H1 (cell line): Measurements from ENCODE around the gene FOXN1. TPM values are rescaled to one million over a fixed set of nuclear protein-coding genes. Genes with fewer than 3 reads are reported as not detected.

ENCODE experiments used
- CTCF ChIA-PET: fragments of 300-600 bp; sonication (Branson Sonifier 250); formaldehyde crosslinking; loops from one replicate; lab custom pipeline; 2021; ENCODE audit not compliant: partially characterized antibody; lab: Charles Lee
- POLR2A ChIA-PET: fragments of 300-600 bp; sonication (Branson Sonifier 250); formaldehyde crosslinking; loops from one replicate; lab custom pipeline; 2021; ENCODE audit warnings: inconsistent platforms; ENCODE audit not compliant: partially characterized antibody; lab: Charles Lee
- DNase-seq, 2 experiments: peaks; one replicate each; pipeline versions ENCODE4 v3.0.0 to v3.0.0-alpha.2; 2010 to 2022; ENCODE audit warnings: low spot score in 2 of 2, low read depth in 1 of 2, mixed read lengths in 1 of 2
- FAIRE-seq: peaks from 2 replicates; lab custom pipeline; 2011; peaks lifted over from hg19 to GRCh38; lab: Jason Lieb, UNC
- H2AFZ ChIP-seq: 2 replicates; pipeline ENCODE4 v1.8.1; 2012; ENCODE audit warnings: low read length, inconsistent platforms
- H2AK5ac ChIP-seq: 2 replicates; pipeline ENCODE4 v1.6.1; 2013; ENCODE audit warnings: low read depth, low read length
- H2BK120ac ChIP-seq: replicated peaks from 2 replicates; pipeline ENCODE3; 2013; ENCODE audit warnings: low read depth, low read length, inconsistent platforms
- H2BK12ac ChIP-seq: 2 replicates; pipeline ENCODE4 v1.6.1; 2013; ENCODE audit warnings: low read depth, low read length
- H2BK15ac ChIP-seq: 2 replicates; pipeline ENCODE4 v1.6.1; 2013; ENCODE audit warnings: low read length
- H2BK20ac ChIP-seq: 2 replicates; pipeline ENCODE4 v1.6.1; 2013; ENCODE audit warnings: low read length
- H2BK5ac ChIP-seq: 2 replicates; pipeline ENCODE4 v1.6.1; 2013; ENCODE audit warnings: low read depth, low read length
- H3K14ac ChIP-seq: 2 replicates; pipeline ENCODE4 v1.6.1; 2013; ENCODE audit warnings: inconsistent platforms; ENCODE audit not compliant: insufficient read length
- H3K18ac ChIP-seq: 2 replicates; pipeline ENCODE4 v1.6.1; 2013; ENCODE audit warnings: low read length; ENCODE audit errors: extremely low read depth
- H3K23ac ChIP-seq: 2 replicates; pipeline ENCODE4 v1.6.1; 2013; ENCODE audit warnings: inconsistent platforms; ENCODE audit not compliant: insufficient read length
- H3K23me2 ChIP-seq: 2 replicates; pipeline ENCODE4 v1.6.1; 2013; ENCODE audit warnings: low read depth, low read length
- H3K27ac ChIP-seq: 2 replicates; pipeline ENCODE4 v1.6.1; 2011; ENCODE audit warnings: low read depth, low read length, inconsistent platforms
- H3K27me3 ChIP-seq, 4 experiments: replicated peaks in 1 of 4; 1 replicate in 1 of 4; 2 replicates in 3 of 4; pipeline versions ENCODE4 v1.6.1 to v1.8.1; 2011 to 2013; ENCODE audit warnings: low read length in 3 of 4, mild to moderate bottlenecking in 3 of 4, inconsistent platforms in 2 of 4, mixed read lengths in 2 of 4, moderate library complexity in 1 of 4; ENCODE audit not compliant: control insufficient read depth in 3 of 4, insufficient read depth in 3 of 4; ENCODE audit errors: extremely low read depth in 1 of 4
- H3K36me3 ChIP-seq, 4 experiments: 2 replicates each; pipeline versions ENCODE4 v1.6.1 to v1.8.1; 2011 to 2013; ENCODE audit warnings: mild to moderate bottlenecking in 4 of 4, low read length in 3 of 4, moderate library complexity in 2 of 4, control low read depth in 1 of 4, inconsistent platforms in 1 of 4; ENCODE audit not compliant: insufficient read depth in 4 of 4, control insufficient read depth in 2 of 4
- H3K4ac ChIP-seq: replicated peaks from 2 replicates; pipeline ENCODE3; 2013; ENCODE audit warnings: low read length, low read depth, mixed read lengths, inconsistent platforms; ENCODE audit not compliant: insufficient read length
- H3K4me1 ChIP-seq, 4 experiments: replicated peaks in 1 of 4; 1 replicate in 1 of 4; 2 replicates in 3 of 4; pipeline versions ENCODE4 v1.6.1 to v1.8.1; 2011 to 2013; ENCODE audit warnings: low read length in 3 of 4, inconsistent platforms in 2 of 4, mixed read lengths in 1 of 4; ENCODE audit not compliant: insufficient read depth in 4 of 4, control insufficient read depth in 3 of 4
- H3K4me2 ChIP-seq, 2 experiments: 2 replicates each; pipeline versions ENCODE4 v1.6.1 to v1.8.1; 2011 to 2013; ENCODE audit warnings: low read depth in 2 of 2, low read length in 2 of 2, control low read depth in 1 of 2, inconsistent platforms in 1 of 2, mild to moderate bottlenecking in 1 of 2; ENCODE audit not compliant: insufficient read depth in 1 of 2
- H3K4me3 ChIP-seq, 4 experiments: fragments of 200-600, 300-600 bp in 1 of 4; sonication (generic), shearing (Covaris generic), sonication (Bioruptor Twin) in 1 of 4; 2 replicates each; pipeline versions ENCODE4 v1.5.1 to v1.8.1; 2011 to 2016; ENCODE audit warnings: low read length in 4 of 4, low read depth in 3 of 4, control low read depth in 2 of 4, inconsistent platforms in 2 of 4, mild to moderate bottlenecking in 2 of 4, mixed read lengths in 1 of 4, moderate library complexity in 1 of 4; ENCODE audit not compliant: insufficient read depth in 2 of 4; ENCODE audit errors: extremely low read depth in 1 of 4
- H3K56ac ChIP-seq: replicated peaks from 2 replicates; pipeline ENCODE3; 2013; ENCODE audit warnings: low read depth, mild to moderate bottlenecking, mixed read lengths, low read length, inconsistent platforms; ENCODE audit not compliant: insufficient read length
- H3K79me1 ChIP-seq: 2 replicates; pipeline ENCODE4 v1.6.1; 2013; ENCODE audit warnings: low read depth, low read length, control low read depth
- H3K79me2 ChIP-seq, 2 experiments: 2 replicates each; pipeline versions ENCODE4 v1.6.1 to v1.8.1; 2012 to 2013; ENCODE audit warnings: low read length in 2 of 2, mild to moderate bottlenecking in 2 of 2, inconsistent platforms in 1 of 2; ENCODE audit not compliant: insufficient read depth in 2 of 2, control insufficient read depth in 1 of 2
- H3K9ac ChIP-seq, 4 experiments: replicated peaks in 1 of 4; 1 replicate in 1 of 4; 2 replicates in 3 of 4; pipeline versions ENCODE4 v1.6.1 to v1.8.1; 2011 to 2013; ENCODE audit warnings: low read depth in 3 of 4, low read length in 3 of 4, control low read depth in 2 of 4, mild to moderate bottlenecking in 2 of 4, moderate library complexity in 2 of 4, inconsistent platforms in 1 of 4; ENCODE audit errors: extremely low read depth in 1 of 4
- H3K9me3 ChIP-seq, 2 experiments: 2 replicates each; pipeline versions ENCODE4 v1.6.1 to v1.8.1; 2012 to 2013; ENCODE audit warnings: mild to moderate bottlenecking in 2 of 2, moderate library complexity in 2 of 2, control low read depth in 1 of 2, inconsistent platforms in 1 of 2, low read depth in 1 of 2, low read length in 1 of 2, mixed read lengths in 1 of 2; ENCODE audit not compliant: insufficient read depth in 2 of 2
- H4K20me1 ChIP-seq, 2 experiments: replicated peaks in 1 of 2; 2 replicates each; pipeline versions ENCODE3 to v1.8.1; 2011 to 2013; ENCODE audit warnings: inconsistent platforms in 2 of 2, low read length in 2 of 2, mild to moderate bottlenecking in 1 of 2; ENCODE audit not compliant: insufficient read depth in 2 of 2, control insufficient read depth in 1 of 2
- H4K5ac ChIP-seq: 2 replicates; pipeline ENCODE4 v1.6.1; 2013; ENCODE audit warnings: low read length, low read depth, mixed read lengths, inconsistent platforms; ENCODE audit not compliant: insufficient read length
- H4K8ac ChIP-seq: 2 replicates; pipeline ENCODE4 v1.8.0; 2013; ENCODE audit warnings: mild to moderate bottlenecking, moderate library complexity, low read length, inconsistent platforms; ENCODE audit not compliant: insufficient read depth; ENCODE audit errors: extremely low read depth
- H4K91ac ChIP-seq: replicated peaks from 2 replicates; pipeline ENCODE3; 2013; ENCODE audit warnings: low read length, mixed read lengths, inconsistent platforms; ENCODE audit not compliant: insufficient read length
- CBX5 ChIP-seq: fragments of 300-800, 300-1000 bp; sonication (generic); IDR thresholded peaks from 2 replicates; pipeline ENCODE4 v1.7.1; 2016; ENCODE audit warnings: antibody characterized with exemption, low read length, low read depth
- SP1 ChIP-seq: IDR thresholded peaks from 2 replicates; pipeline ENCODE4 v1.6.1; 2011; ENCODE audit warnings: low read depth, low read length
- TEAD4 ChIP-seq: IDR thresholded peaks from 2 replicates; pipeline ENCODE4 v1.6.1; 2012; ENCODE audit warnings: low read depth, low read length, inconsistent platforms, mixed read lengths
- ZNF274 ChIP-seq: IDR thresholded peaks from 2 replicates; pipeline ENCODE4 v1.7.0; 2012; ENCODE audit warnings: low read length, borderline replicate concordance; ENCODE audit errors: extremely low read depth
- WGBS, 2 experiments: shearing (Covaris generic) in 1 of 2; methylation state at CpG; one replicate each; pipeline versions ENCODE4 v1.1.6 to v1.1.7; 2013 to 2015; ENCODE audit warnings: low lambda C conversion rate in 2 of 2, mixed read lengths in 2 of 2, inconsistent platforms in 1 of 2, low coverage in 1 of 2, missing lambda C conversion rate in 1 of 2; ENCODE audit not compliant: insufficient replicate concordance in 2 of 2, insufficient coverage in 1 of 2, insufficient read length in 1 of 2; ENCODE audit errors: extremely low coverage in 1 of 2, missing lambda C conversion rate in 1 of 2; 5-methylcytosine and 5-hydroxymethylcytosine counted together
- polyA plus RNA-seq, 7 experiments: library from polyadenylated mRNA; depleted of rRNA in 3 of 7; stranded (reverse) in 5 of 7; unstranded in 2 of 7; fragments of >200 nt in 5 of 7; fragments of 200-250 nt in 2 of 7; gene quantifications; 1 replicate in 5 of 7; 2 replicates in 1 of 7; 4 replicates in 1 of 7; pipeline versions ENCODE4 v1.2.1 to v1.2.3, GENCODE V29; 2011 to 2013; ENCODE audit warnings: missing spikeins in 2 of 7, mixed read lengths in 2 of 7
- total RNA-seq: library from RNA; stranded (reverse); fragmentation: NEBNext Ultra II Directional; extraction: Animal tissue kit (Norgen Biotek cat#: 25700); gene quantifications from 2 replicates; pipeline ENCODE4 v1.2.1, GENCODE V29; 2021

FOXN1 gene
- total and polyA plus RNA-seq, 2 of the 8 experiments (the other 6 are each of a cell fraction or from before 2014, with no cell fraction given): not detected

DNA sequence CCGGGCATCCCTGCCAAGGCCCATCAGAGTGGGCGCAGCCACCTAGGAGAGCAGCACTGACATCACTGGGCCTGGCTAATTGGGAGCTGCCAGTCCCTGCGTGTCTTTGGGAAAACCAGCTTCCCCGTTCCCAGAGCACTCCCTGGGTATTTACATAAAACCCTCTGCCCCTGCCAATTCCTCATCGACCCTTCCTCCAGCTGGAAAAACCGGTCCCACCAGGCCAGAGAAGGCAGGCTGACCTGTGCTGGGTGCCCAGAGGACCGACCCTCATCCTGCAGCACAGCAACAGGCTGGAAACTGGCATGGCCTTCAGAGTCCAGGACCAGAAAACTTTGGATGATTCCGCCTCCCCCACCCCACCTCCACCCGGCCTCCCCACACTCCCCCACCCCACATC, 8.2 kb upstream of the FOXN1 start:
- Histone ChIP-seq H3K4me3 (no peak overlapping the region), H3K36me3 (no peaks in the 10 kb centered on the region), H3K23ac (no peak overlapping the region), H2BK5ac (peak overlapping the region; percentile 7; the same call in 1 of the 2 replicates), H2BK15ac (no peak overlapping the region), H2BK20ac (no peak overlapping the region), H3K4ac (no peak overlapping the region), H3K27ac (no peak overlapping the region), H2AK5ac (no peak overlapping the region), H2AFZ (0 out of 2 replicates have a peak overlapping the region, but pooled peaks have one; percentile 9), H3K9ac (no peak overlapping the region), H4K8ac (no peak overlapping the region; the same call in 1 of the 2 replicates), H3K18ac (no peak overlapping the region), H2BK12ac (no peak overlapping the region; the same call in 1 of the 2 replicates), H3K27me3 (no peaks in the 10 kb centered on the region), H3K4me1 (peaks cover 0 to 34% (median 9%) of the 10 kb centered on the region in 4 experiments; a peak in 6 of 7 replicates), H4K5ac (no peak overlapping the region), H3K14ac (no peak overlapping the region), H4K20me1 (no peaks in the 10 kb centered on the region), H3K79me1 (no peaks in the 10 kb centered on the region), H2BK120ac (no peak overlapping the region), H4K91ac (no peak overlapping the region), H3K9me3 (no peaks in the 10 kb centered on the region), H3K4me2 (peak overlapping the region; percentile 14 to 47; a peak in 2 of 4 replicates), H3K23me2 (no peaks in the 10 kb centered on the region), H3K79me2 (no peaks in the 10 kb centered on the region), H3K56ac (no peak overlapping the region)
- DNase-seq (peak in 1 of 2 experiments; percentile 61), FAIRE-seq (no peak)
- ChIA-PET CTCF (interaction anchor here (0.8 to 21.4 kb wide), 7 partner anchors 9 to 54 kb away, joined by 3 to 547 read pairs (median 5); no protein-coding TSS in a partner anchor), POLR2A (interaction anchor here (1.2 to 1.6 kb wide), 3 partner anchors 45 to 125 kb away, joined by 3 to 4 read pairs (median 3); partner anchors contain the start of gene ALDOC)
- 38% methylated on average over 6 of the region's 9 CpGs; no CpG with 5 or more reads in 1 of the 2 experiments for WGBS, 2 experiments
- TF ChIP-seq CBX5 (no peak), ZNF274 (no peak), TEAD4 (no peak), SP1 (0 out of 2 replicates have a peak, but pooled peaks have one; percentile 74)
